SU-DHL-6 (cell line): Measurements from ENCODE around the gene SERPINA1.

Source experiments
- H2AFZ ChIP-seq: fragments of 200-600 bp; sonication (generic); 2 replicates; pipeline ENCODE4 v1.6.1; 2014; ENCODE audit warnings: low read depth, mild to moderate bottlenecking, moderate library complexity, mixed read lengths, antibody characterized with exemption, low read length; ENCODE audit not compliant: severe bottlenecking
- H3F3A ChIP-seq: fragments of 200-600 bp; shearing (Covaris generic); 2 replicates; pipeline ENCODE4 v1.6.0; 2016; ENCODE audit warnings: antibody characterized with exemption, mild to moderate bottlenecking; ENCODE audit not compliant: insufficient read depth
- H3K27ac ChIP-seq: fragments of 200-600 bp; sonication (generic); 2 replicates; pipeline ENCODE4 v1.5.1; 2016; ENCODE audit warnings: low read depth, mild to moderate bottlenecking, low read length, moderate library complexity, mixed read lengths
- H3K27me3 ChIP-seq: fragments of 200-600 bp; sonication (generic), shearing (Covaris generic); 2 replicates; pipeline ENCODE4 v1.6.0; 2014; ENCODE audit warnings: mild to moderate bottlenecking, low read length
- H3K36me3 ChIP-seq: fragments of 200-600 bp; sonication (generic); 2 replicates; pipeline ENCODE4 v1.6.1; 2014; ENCODE audit warnings: mild to moderate bottlenecking, low read length, mixed read lengths
- H3K4me2 ChIP-seq: fragments of 300-600, 200-600 bp; shearing (Covaris generic), sonication (generic); 2 replicates; pipeline ENCODE4 v1.6.0; 2014; ENCODE audit warnings: low read length, low read depth, mild to moderate bottlenecking; ENCODE audit not compliant: poor library complexity, severe bottlenecking
- H3K4me3 ChIP-seq: fragments of 200-600 bp; sonication (generic); 2 replicates; pipeline ENCODE4 v1.5.1; 2014; ENCODE audit warnings: antibody characterized with exemption, low read length, mild to moderate bottlenecking, mixed read lengths; ENCODE audit not compliant: insufficient read depth, poor library complexity, severe bottlenecking
- H3K79me2 ChIP-seq: fragments of 200-600 bp; sonication (generic); 2 replicates; pipeline ENCODE4 v1.6.1; 2014; ENCODE audit warnings: mild to moderate bottlenecking, low read length, moderate library complexity; ENCODE audit not compliant: insufficient read depth
- H3K9ac ChIP-seq: fragments of 200-600 bp; sonication (generic); 2 replicates; pipeline ENCODE4 v1.7.0; 2014; ENCODE audit warnings: mild to moderate bottlenecking, low read length
- H3K9me2 ChIP-seq: fragments of 200-600 bp; sonication (generic); replicated peaks from 2 replicates; pipeline ENCODE4 v1.6.1; 2014; ENCODE audit warnings: low read length; ENCODE audit not compliant: insufficient read depth
- H3K9me3 ChIP-seq: fragments of 200-600 bp; sonication (generic); 2 replicates; pipeline ENCODE4 v1.6.1; 2014; ENCODE audit warnings: low read length, mixed read lengths; ENCODE audit not compliant: insufficient read depth
- H4K20me1 ChIP-seq: fragments of 200-600 bp; sonication (generic); 2 replicates; pipeline ENCODE4 v1.6.1; 2014; ENCODE audit warnings: low read depth, mild to moderate bottlenecking, antibody characterized with exemption, low read length, moderate library complexity, mixed read lengths
- EZH2phosphoT487 ChIP-seq: fragments of 200-600 bp; sonication (generic), shearing (Covaris generic); conservative IDR thresholded peaks from 2 replicates; pipeline ENCODE4 v1.6.1; 2018; ENCODE audit warnings: mild to moderate bottlenecking, antibody characterized with exemption, low read length, moderate library complexity, mixed read lengths
- TF ChIP-seq, protein P1 (sequence below): fragments of 200-600 bp; sonication (generic); IDR thresholded peaks from one replicate; pipeline ENCODE4 v1.5.1; 2017; ENCODE audit warnings: antibody characterized with exemption, mild to moderate bottlenecking, low read length, moderate library complexity; ENCODE audit not compliant: insufficient read depth, poor library complexity, severe bottlenecking

The SERPINA1 gene

DNA sequence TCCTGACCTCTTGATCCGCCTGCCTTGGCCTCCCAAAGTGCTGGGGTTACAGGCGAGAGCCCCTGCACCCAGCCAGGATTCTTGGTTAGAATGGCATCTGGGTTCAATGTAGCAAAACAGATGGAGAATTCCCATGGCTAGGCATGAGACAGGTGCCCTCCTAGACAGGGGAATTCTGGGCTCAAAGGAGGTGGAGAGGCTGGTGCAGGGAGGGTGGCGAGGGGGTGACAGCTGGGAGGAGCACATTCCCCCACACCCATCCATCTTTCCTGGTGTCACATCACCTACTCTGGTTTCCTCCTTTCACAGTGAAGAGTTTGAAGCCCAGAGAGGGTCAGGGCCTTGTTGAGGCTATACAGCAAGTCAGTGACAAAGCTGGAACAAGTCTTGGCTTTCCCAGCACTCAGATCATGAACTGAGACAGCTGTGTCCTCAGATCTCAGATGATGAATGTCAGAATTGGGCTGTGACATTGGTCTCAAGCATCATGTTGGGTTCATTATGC is 2.8 kb downstream of the SERPINA1 start:
- Histone ChIP-seq H4K20me1 (no peaks in the 10 kb centered on the region), H3K9me3 (no peaks in the 10 kb centered on the region), H3K9ac (no peak overlapping the region), H3K27me3 (no peaks in the 10 kb centered on the region), H3K36me3 (no peaks in the 10 kb centered on the region), H3F3A (no peaks in the 10 kb centered on the region), H3K4me3 (no peak overlapping the region), H3K79me2 (no peaks in the 10 kb centered on the region), H3K9me2 (no peaks in the 10 kb centered on the region), H3K27ac (no peak overlapping the region), H3K4me2 (no peak overlapping the region), H2AFZ (no peak overlapping the region)
- TF ChIP-seq, protein P1, sequence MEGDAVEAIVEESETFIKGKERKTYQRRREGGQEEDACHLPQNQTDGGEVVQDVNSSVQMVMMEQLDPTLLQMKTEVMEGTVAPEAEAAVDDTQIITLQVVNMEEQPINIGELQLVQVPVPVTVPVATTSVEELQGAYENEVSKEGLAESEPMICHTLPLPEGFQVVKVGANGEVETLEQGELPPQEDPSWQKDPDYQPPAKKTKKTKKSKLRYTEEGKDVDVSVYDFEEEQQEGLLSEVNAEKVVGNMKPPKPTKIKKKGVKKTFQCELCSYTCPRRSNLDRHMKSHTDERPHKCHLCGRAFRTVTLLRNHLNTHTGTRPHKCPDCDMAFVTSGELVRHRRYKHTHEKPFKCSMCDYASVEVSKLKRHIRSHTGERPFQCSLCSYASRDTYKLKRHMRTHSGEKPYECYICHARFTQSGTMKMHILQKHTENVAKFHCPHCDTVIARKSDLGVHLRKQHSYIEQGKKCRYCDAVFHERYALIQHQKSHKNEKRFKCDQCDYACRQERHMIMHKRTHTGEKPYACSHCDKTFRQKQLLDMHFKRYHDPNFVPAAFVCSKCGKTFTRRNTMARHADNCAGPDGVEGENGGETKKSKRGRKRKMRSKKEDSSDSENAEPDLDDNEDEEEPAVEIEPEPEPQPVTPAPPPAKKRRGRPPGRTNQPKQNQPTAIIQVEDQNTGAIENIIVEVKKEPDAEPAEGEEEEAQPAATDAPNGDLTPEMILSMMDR: no peak
- TF ChIP-seq EZH2phosphoT487: no peak

DNA sequence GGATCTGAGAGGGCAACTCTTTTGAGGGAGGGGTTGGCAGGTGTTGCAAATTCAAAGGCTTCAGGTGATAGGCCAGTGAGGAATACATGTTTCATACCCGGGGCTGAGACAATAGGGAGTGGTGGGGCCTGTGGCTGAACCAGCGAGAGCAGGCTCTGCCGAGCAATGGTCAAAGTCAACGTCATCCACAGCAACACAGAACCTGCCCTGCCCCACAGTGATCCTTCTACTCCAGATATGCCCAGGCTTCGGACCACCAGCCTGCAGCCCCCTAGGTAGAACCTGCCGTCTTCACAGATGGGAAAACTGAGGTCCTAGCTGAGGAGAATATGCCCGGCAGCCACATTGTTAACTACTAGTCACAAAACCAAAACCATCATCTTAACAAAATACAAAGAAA is 4.1 kb downstream of the SERPINA1 start:
- Histone ChIP-seq H3K4me3 (no peak overlapping the region), H3K79me2 (no peaks in the 10 kb centered on the region), H2AFZ (no peak overlapping the region), H3K27me3 (no peaks in the 10 kb centered on the region), H3K4me2 (no peak overlapping the region), H3K27ac (no peak overlapping the region), H3K36me3 (no peaks in the 10 kb centered on the region), H4K20me1 (no peaks in the 10 kb centered on the region), H3F3A (no peaks in the 10 kb centered on the region), H3K9me3 (no peaks in the 10 kb centered on the region), H3K9me2 (no peaks in the 10 kb centered on the region), H3K9ac (no peak overlapping the region)
- TF ChIP-seq EZH2phosphoT487: no peak
- TF ChIP-seq, protein P1: no peak

DNA sequence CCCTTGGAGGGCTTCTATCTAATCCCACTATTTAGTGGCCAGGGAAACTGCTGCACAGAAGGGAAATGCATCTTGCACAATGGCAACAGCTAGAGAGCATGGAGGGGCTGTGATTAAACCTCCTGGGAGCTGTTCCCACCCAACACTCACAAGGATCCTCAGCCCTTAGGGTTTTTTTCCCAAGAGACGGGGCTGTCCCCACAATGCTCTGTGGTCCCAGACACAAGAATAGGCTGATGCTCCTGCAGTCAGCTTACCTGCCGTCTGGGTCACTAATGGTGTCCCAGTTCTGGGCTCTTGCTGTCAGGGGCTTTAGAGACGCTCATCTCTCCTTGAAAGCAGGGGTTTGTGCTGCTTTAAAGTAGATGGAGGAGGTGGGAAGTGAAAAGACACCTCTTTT is 4.6 kb downstream of the SERPINA1 start:
- Histone ChIP-seq H3K79me2 (no peaks in the 10 kb centered on the region), H3F3A (no peaks in the 10 kb centered on the region), H3K9ac (no peak overlapping the region), H3K36me3 (no peaks in the 10 kb centered on the region), H3K9me3 (no peaks in the 10 kb centered on the region), H3K4me3 (no peak overlapping the region), H3K27ac (no peak overlapping the region), H2AFZ (no peak overlapping the region), H3K4me2 (no peak overlapping the region), H3K9me2 (no peaks in the 10 kb centered on the region), H4K20me1 (no peaks in the 10 kb centered on the region), H3K27me3 (no peaks in the 10 kb centered on the region)
- TF ChIP-seq EZH2phosphoT487: no peak
- TF ChIP-seq, protein P1: no peak
